GM04504 (cell line): ENCODE data around the gene KRTAP20-2.

Experiments used
- DNase-seq: peaks from one replicate; pipeline ENCODE4 v3.0.0-alpha.2; 2012; ENCODE audit warnings: low read depth

KRTAP20-2 gene

GRCh38 chr21:30676737-30677136 lies 41.7 kb downstream of the KRTAP20-2 start:
- DNase-seq: no peak

- no peak for DNase-seq
Observed at GRCh38 chr21:30680586-30680985, 45.6 kb downstream of the KRTAP20-2 start.

- no peak for DNase-seq
Observed at GRCh38 chr21:30684506-30684905, 49.5 kb downstream of the KRTAP20-2 start.
